H1 (cell line): ENCODE measurements around the gene ZNF546. TPM values are rescaled to one million over a fixed set of nuclear protein-coding genes. Genes with fewer than 3 reads are reported as not detected.

Experiments
- CTCF ChIA-PET: fragments of 300-600 bp; sonication (Branson Sonifier 250); formaldehyde crosslinking; loops from one replicate; lab custom pipeline; 2021; ENCODE audit not compliant: partially characterized antibody; lab: Charles Lee
- POLR2A ChIA-PET: fragments of 300-600 bp; sonication (Branson Sonifier 250); formaldehyde crosslinking; loops from one replicate; lab custom pipeline; 2021; ENCODE audit warnings: inconsistent platforms; ENCODE audit not compliant: partially characterized antibody; lab: Charles Lee
- DNase-seq, 2 experiments: peaks; one replicate each; pipeline versions ENCODE4 v3.0.0 to v3.0.0-alpha.2; 2010 to 2022; ENCODE audit warnings: low spot score in 2 of 2, low read depth in 1 of 2, mixed read lengths in 1 of 2
- FAIRE-seq: peaks from 2 replicates; lab custom pipeline; 2011; peaks lifted over from hg19 to GRCh38; lab: Jason Lieb, UNC
- H2AFZ ChIP-seq: 2 replicates; pipeline ENCODE4 v1.8.1; 2012; ENCODE audit warnings: low read length, inconsistent platforms
- H2AK5ac ChIP-seq: 2 replicates; pipeline ENCODE4 v1.6.1; 2013; ENCODE audit warnings: low read depth, low read length
- H2BK120ac ChIP-seq: replicated peaks from 2 replicates; pipeline ENCODE3; 2013; ENCODE audit warnings: low read depth, low read length, inconsistent platforms
- H2BK12ac ChIP-seq: 2 replicates; pipeline ENCODE4 v1.6.1; 2013; ENCODE audit warnings: low read depth, low read length
- H2BK15ac ChIP-seq: 2 replicates; pipeline ENCODE4 v1.6.1; 2013; ENCODE audit warnings: low read length
- H2BK20ac ChIP-seq: 2 replicates; pipeline ENCODE4 v1.6.1; 2013; ENCODE audit warnings: low read length
- H2BK5ac ChIP-seq: 2 replicates; pipeline ENCODE4 v1.6.1; 2013; ENCODE audit warnings: low read depth, low read length
- H3K14ac ChIP-seq: 2 replicates; pipeline ENCODE4 v1.6.1; 2013; ENCODE audit warnings: inconsistent platforms; ENCODE audit not compliant: insufficient read length
- H3K18ac ChIP-seq: 2 replicates; pipeline ENCODE4 v1.6.1; 2013; ENCODE audit warnings: low read length; ENCODE audit errors: extremely low read depth
- H3K23ac ChIP-seq: 2 replicates; pipeline ENCODE4 v1.6.1; 2013; ENCODE audit warnings: inconsistent platforms; ENCODE audit not compliant: insufficient read length
- H3K23me2 ChIP-seq: 2 replicates; pipeline ENCODE4 v1.6.1; 2013; ENCODE audit warnings: low read depth, low read length
- H3K27ac ChIP-seq: 2 replicates; pipeline ENCODE4 v1.6.1; 2011; ENCODE audit warnings: low read depth, low read length, inconsistent platforms
- H3K27me3 ChIP-seq, 4 experiments: replicated peaks in 1 of 4; 1 replicate in 1 of 4; 2 replicates in 3 of 4; pipeline versions ENCODE4 v1.6.1 to v1.8.1; 2011 to 2013; ENCODE audit warnings: low read length in 3 of 4, mild to moderate bottlenecking in 3 of 4, inconsistent platforms in 2 of 4, mixed read lengths in 2 of 4, moderate library complexity in 1 of 4; ENCODE audit not compliant: control insufficient read depth in 3 of 4, insufficient read depth in 3 of 4; ENCODE audit errors: extremely low read depth in 1 of 4
- H3K36me3 ChIP-seq, 4 experiments: 2 replicates each; pipeline versions ENCODE4 v1.6.1 to v1.8.1; 2011 to 2013; ENCODE audit warnings: mild to moderate bottlenecking in 4 of 4, low read length in 3 of 4, moderate library complexity in 2 of 4, control low read depth in 1 of 4, inconsistent platforms in 1 of 4; ENCODE audit not compliant: insufficient read depth in 4 of 4, control insufficient read depth in 2 of 4
- H3K4ac ChIP-seq: replicated peaks from 2 replicates; pipeline ENCODE3; 2013; ENCODE audit warnings: low read length, low read depth, mixed read lengths, inconsistent platforms; ENCODE audit not compliant: insufficient read length
- H3K4me1 ChIP-seq, 4 experiments: replicated peaks in 1 of 4; 1 replicate in 1 of 4; 2 replicates in 3 of 4; pipeline versions ENCODE4 v1.6.1 to v1.8.1; 2011 to 2013; ENCODE audit warnings: low read length in 3 of 4, inconsistent platforms in 2 of 4, mixed read lengths in 1 of 4; ENCODE audit not compliant: insufficient read depth in 4 of 4, control insufficient read depth in 3 of 4
- H3K4me2 ChIP-seq, 2 experiments: 2 replicates each; pipeline versions ENCODE4 v1.6.1 to v1.8.1; 2011 to 2013; ENCODE audit warnings: low read depth in 2 of 2, low read length in 2 of 2, control low read depth in 1 of 2, inconsistent platforms in 1 of 2, mild to moderate bottlenecking in 1 of 2; ENCODE audit not compliant: insufficient read depth in 1 of 2
- H3K4me3 ChIP-seq, 4 experiments: fragments of 200-600, 300-600 bp in 1 of 4; sonication (generic), shearing (Covaris generic), sonication (Bioruptor Twin) in 1 of 4; 2 replicates each; pipeline versions ENCODE4 v1.5.1 to v1.8.1; 2011 to 2016; ENCODE audit warnings: low read length in 4 of 4, low read depth in 3 of 4, control low read depth in 2 of 4, inconsistent platforms in 2 of 4, mild to moderate bottlenecking in 2 of 4, mixed read lengths in 1 of 4, moderate library complexity in 1 of 4; ENCODE audit not compliant: insufficient read depth in 2 of 4; ENCODE audit errors: extremely low read depth in 1 of 4
- H3K56ac ChIP-seq: replicated peaks from 2 replicates; pipeline ENCODE3; 2013; ENCODE audit warnings: low read depth, mild to moderate bottlenecking, mixed read lengths, low read length, inconsistent platforms; ENCODE audit not compliant: insufficient read length
- H3K79me1 ChIP-seq: 2 replicates; pipeline ENCODE4 v1.6.1; 2013; ENCODE audit warnings: low read depth, low read length, control low read depth
- H3K79me2 ChIP-seq, 2 experiments: 2 replicates each; pipeline versions ENCODE4 v1.6.1 to v1.8.1; 2012 to 2013; ENCODE audit warnings: low read length in 2 of 2, mild to moderate bottlenecking in 2 of 2, inconsistent platforms in 1 of 2; ENCODE audit not compliant: insufficient read depth in 2 of 2, control insufficient read depth in 1 of 2
- H3K9ac ChIP-seq, 4 experiments: replicated peaks in 1 of 4; 1 replicate in 1 of 4; 2 replicates in 3 of 4; pipeline versions ENCODE4 v1.6.1 to v1.8.1; 2011 to 2013; ENCODE audit warnings: low read depth in 3 of 4, low read length in 3 of 4, control low read depth in 2 of 4, mild to moderate bottlenecking in 2 of 4, moderate library complexity in 2 of 4, inconsistent platforms in 1 of 4; ENCODE audit errors: extremely low read depth in 1 of 4
- H3K9me3 ChIP-seq, 2 experiments: 2 replicates each; pipeline versions ENCODE4 v1.6.1 to v1.8.1; 2012 to 2013; ENCODE audit warnings: mild to moderate bottlenecking in 2 of 2, moderate library complexity in 2 of 2, control low read depth in 1 of 2, inconsistent platforms in 1 of 2, low read depth in 1 of 2, low read length in 1 of 2, mixed read lengths in 1 of 2; ENCODE audit not compliant: insufficient read depth in 2 of 2
- H4K20me1 ChIP-seq, 2 experiments: replicated peaks in 1 of 2; 2 replicates each; pipeline versions ENCODE3 to v1.8.1; 2011 to 2013; ENCODE audit warnings: inconsistent platforms in 2 of 2, low read length in 2 of 2, mild to moderate bottlenecking in 1 of 2; ENCODE audit not compliant: insufficient read depth in 2 of 2, control insufficient read depth in 1 of 2
- H4K5ac ChIP-seq: 2 replicates; pipeline ENCODE4 v1.6.1; 2013; ENCODE audit warnings: low read length, low read depth, mixed read lengths, inconsistent platforms; ENCODE audit not compliant: insufficient read length
- H4K8ac ChIP-seq: 2 replicates; pipeline ENCODE4 v1.8.0; 2013; ENCODE audit warnings: mild to moderate bottlenecking, moderate library complexity, low read length, inconsistent platforms; ENCODE audit not compliant: insufficient read depth; ENCODE audit errors: extremely low read depth
- H4K91ac ChIP-seq: replicated peaks from 2 replicates; pipeline ENCODE3; 2013; ENCODE audit warnings: low read length, mixed read lengths, inconsistent platforms; ENCODE audit not compliant: insufficient read length
- ASH2L ChIP-seq: fragments of 200-600, 300-600 bp; sonication (generic); IDR thresholded peaks from one replicate; pipeline ENCODE4 v1.7.1; 2017; ENCODE audit warnings: low read length
- BRCA1 ChIP-seq: IDR thresholded peaks from 2 replicates; pipeline ENCODE4 v1.6.1; 2012; ENCODE audit warnings: low read depth, low read length, improper control_type of control experiment
- CREB1 ChIP-seq: IDR thresholded peaks from 2 replicates; pipeline ENCODE4 v1.6.1; 2012; ENCODE audit warnings: inconsistent platforms
- EGR1 ChIP-seq: IDR thresholded peaks from 2 replicates; pipeline ENCODE4 v1.6.1; 2011; ENCODE audit warnings: low read depth, low read length, borderline replicate concordance
- EZH2 ChIP-seq: fragments of 200-600 bp; sonication (generic); IDR thresholded peaks from 2 replicates; pipeline ENCODE4 v1.7.1; 2012; ENCODE audit warnings: low read depth, mild to moderate bottlenecking, moderate library complexity, low read length, inconsistent platforms; ENCODE audit not compliant: severe bottlenecking
- HDAC2 ChIP-seq, 2 experiments: fragments of 300-600 bp in 1 of 2; sonication (generic) in 1 of 2; IDR thresholded peaks; 2 replicates each; pipeline ENCODE4 v1.6.1; 2011 to 2012; ENCODE audit warnings: low read depth in 2 of 2, low read length in 2 of 2, mild to moderate bottlenecking in 2 of 2, moderate library complexity in 2 of 2, borderline replicate concordance in 1 of 2, inconsistent platforms in 1 of 2
- KDM1A ChIP-seq: fragments of 200-600, 300-600 bp; sonication (generic); IDR thresholded peaks from 2 replicates; pipeline ENCODE4 v1.7.1; 2016; ENCODE audit warnings: mild to moderate bottlenecking, low read length, borderline replicate concordance
- NRF1 ChIP-seq: IDR thresholded peaks from 2 replicates; pipeline ENCODE4 v1.6.1; 2011; ENCODE audit warnings: mild to moderate bottlenecking, low read depth, low read length, improper control_type of control experiment
- PHF8 ChIP-seq: fragments of 200-600 bp; sonication (generic); conservative IDR thresholded peaks from 2 replicates; pipeline ENCODE4 v1.7.1; 2012; ENCODE audit warnings: low read depth, mild to moderate bottlenecking, inconsistent platforms, low read length, moderate library complexity
- POU5F1 ChIP-seq: IDR thresholded peaks from 2 replicates; pipeline ENCODE4 v1.6.1; 2011; ENCODE audit warnings: low read depth, mild to moderate bottlenecking, low read length, moderate library complexity
- RFX5 ChIP-seq: IDR thresholded peaks from 2 replicates; pipeline ENCODE4 v1.6.1; 2011; ENCODE audit warnings: low read depth, low read length, improper control_type of control experiment, borderline replicate concordance
- SP1 ChIP-seq: IDR thresholded peaks from 2 replicates; pipeline ENCODE4 v1.6.1; 2011; ENCODE audit warnings: low read depth, low read length
- TBP ChIP-seq: IDR thresholded peaks from 2 replicates; pipeline ENCODE4 v1.6.1; 2011; ENCODE audit warnings: low read depth, low read length, improper control_type of control experiment
- TEAD4 ChIP-seq: IDR thresholded peaks from 2 replicates; pipeline ENCODE4 v1.6.1; 2012; ENCODE audit warnings: low read depth, low read length, inconsistent platforms, mixed read lengths
- YY1 ChIP-seq: IDR thresholded peaks from 2 replicates; pipeline ENCODE4 v1.6.1; 2011; ENCODE audit warnings: low read depth, mild to moderate bottlenecking, low read length
- WGBS, 2 experiments: shearing (Covaris generic) in 1 of 2; methylation state at CpG; one replicate each; pipeline versions ENCODE4 v1.1.6 to v1.1.7; 2013 to 2015; ENCODE audit warnings: low lambda C conversion rate in 2 of 2, mixed read lengths in 2 of 2, inconsistent platforms in 1 of 2, low coverage in 1 of 2, missing lambda C conversion rate in 1 of 2; ENCODE audit not compliant: insufficient replicate concordance in 2 of 2, insufficient coverage in 1 of 2, insufficient read length in 1 of 2; ENCODE audit errors: extremely low coverage in 1 of 2, missing lambda C conversion rate in 1 of 2; 5-methylcytosine and 5-hydroxymethylcytosine counted together
- polyA plus RNA-seq, 7 experiments: library from polyadenylated mRNA; depleted of rRNA in 3 of 7; stranded (reverse) in 5 of 7; unstranded in 2 of 7; fragments of >200 nt in 5 of 7; fragments of 200-250 nt in 2 of 7; gene quantifications; 1 replicate in 5 of 7; 2 replicates in 1 of 7; 4 replicates in 1 of 7; pipeline versions ENCODE4 v1.2.1 to v1.2.3, GENCODE V29; 2011 to 2013; ENCODE audit warnings: missing spikeins in 2 of 7, mixed read lengths in 2 of 7
- total RNA-seq: library from RNA; stranded (reverse); fragmentation: NEBNext Ultra II Directional; extraction: Animal tissue kit (Norgen Biotek cat#: 25700); gene quantifications from 2 replicates; pipeline ENCODE4 v1.2.1, GENCODE V29; 2021

Gene ZNF546
- total and polyA plus RNA-seq, 2 of the 8 experiments (the other 6 are each of a cell fraction or from before 2014, with no cell fraction given) = 0.21 to 1.1 TPM

DNA sequence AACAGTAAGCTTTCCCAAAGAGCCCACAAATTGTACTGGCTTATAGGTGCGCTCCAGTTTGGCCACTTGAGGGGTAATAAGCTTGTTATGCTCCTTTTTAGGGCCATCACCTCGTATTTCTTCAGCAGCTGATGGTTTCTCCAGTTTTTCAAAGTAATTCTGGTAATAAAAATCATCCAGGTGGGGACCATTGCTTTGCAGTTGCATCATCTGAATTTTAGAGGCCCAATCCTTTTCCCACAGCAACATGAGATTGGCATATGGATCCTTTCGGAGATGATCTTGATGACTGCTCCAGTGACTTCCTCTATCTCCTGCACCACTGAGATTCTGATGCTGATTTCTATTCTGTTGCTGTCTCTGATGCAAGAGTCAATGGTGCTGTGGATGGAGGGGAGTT lies 27.1 kb downstream of the ZNF546 start:
- H3K79me1 ChIP-seq = no peaks in the 10 kb centered on the region
- no peaks in the 10 kb centered on the region for H3K23me2 ChIP-seq
- H4K20me1 ChIP-seq = no peaks in the 10 kb centered on the region
- H4K8ac ChIP-seq = no peak overlapping the region
- H3K4me3 ChIP-seq = no peak overlapping the region
- no peak overlapping the region for H2BK120ac ChIP-seq
- H3K23ac ChIP-seq = no peak overlapping the region
- peaks cover 49 to 54% of the 10 kb centered on the region in 2 experiments for H3K9me3 ChIP-seq
- no peaks in the 10 kb centered on the region for H3K79me2 ChIP-seq
- ChIA-PET POLR2A (no interaction called here), CTCF (no interaction called here)
- no peaks in the 10 kb centered on the region for H3K4me1 ChIP-seq
- H2BK5ac ChIP-seq = no peak overlapping the region
- H3K36me3 ChIP-seq = no peaks in the 10 kb centered on the region; a peak in 1 of 8 replicates
- H3K27me3 ChIP-seq = peaks cover 0 to 1% (median 0%) of the 10 kb centered on the region in 4 experiments; a peak in 1 of 7 replicates
- 92% methylated on average over 3 of the region's 3 CpGs; no CpG with 5 or more reads in 1 of the 2 experiments for WGBS, 2 experiments
- H3K4me2 ChIP-seq = no peak overlapping the region
- no peak overlapping the region for H3K56ac ChIP-seq
- FAIRE-seq (no peak), DNase-seq (no peak)
- H2BK15ac ChIP-seq = no peak overlapping the region
- no peak overlapping the region for H3K4ac ChIP-seq
- no peak overlapping the region for H2BK12ac ChIP-seq
- H2BK20ac ChIP-seq = no peak overlapping the region
- H3K27ac ChIP-seq = no peak overlapping the region
- H3K14ac ChIP-seq = no peak overlapping the region
- H2AK5ac ChIP-seq = no peak overlapping the region
- H3K9ac ChIP-seq = no peak overlapping the region
- H4K5ac ChIP-seq = no peak overlapping the region
- H3K18ac ChIP-seq = no peak overlapping the region
- no peak overlapping the region for H2AFZ ChIP-seq
- H4K91ac ChIP-seq = no peak overlapping the region
- TF ChIP-seq HDAC2 (IDR thresholded peaks at IDR 0.05; ENCODE audit: borderline replicate concordance in 1 of 2, low read depth in 2 of 2, low read length in 2 of 2) (no peak), BRCA1 (no peak), PHF8 (no peak), EGR1 (no peak), TBP (no peak), ASH2L (no peak), RFX5 (no peak), SP1 (no peak), EZH2 (no peak), TEAD4 (no peak), CREB1 (no peak), YY1 (no peak), NRF1 (no peak), POU5F1 (no peak), KDM1A (no peak)
